Ammon's horn (tissue), 1 donor: ENCODE data around the gene CNGA2.

Source experiments
- DNase-seq: peaks from one replicate; pipeline ENCODE4 v3.0.0-alpha.2; 2016; ENCODE audit warnings: low spot score

Gene CNGA2

GRCh38 chrX:151712253-151712652, 22.3 kb upstream of the CNGA2 start:
- DNase-seq, result no peak

- DNase-seq, result no peak
Observed at GRCh38 chrX:151713849-151714248, 20.7 kb upstream of the CNGA2 start.

- DNase-seq, result no peak
Observed at GRCh38 chrX:151714362-151714761, 20.2 kb upstream of the CNGA2 start.

GRCh38 chrX:151715752-151716151, 18.8 kb upstream of the CNGA2 start, which contains the start of gene FATE1:
FATE1 (plus strand) TSS chrX:151716035; CDS start chrX:151716120, 85 bp downstream.
- no peak for DNase-seq

GRCh38 chrX:151722241-151722846, 12.2 kb upstream of the CNGA2 start:
- DNase-seq, result no peak

- no peak for DNase-seq
Observed at GRCh38 chrX:151723156-151723760, 11.3 kb upstream of the CNGA2 start.

- DNase-seq, result no peak
Observed at GRCh38 chrX:151724563-151725337, 9.8 kb upstream of the CNGA2 start.

- DNase-seq, result no peak
Observed at GRCh38 chrX:151725338-151725614, 9.3 kb upstream of the CNGA2 start.

GRCh38 chrX:151726751-151727150, 7.8 kb upstream of the CNGA2 start:
- DNase-seq, result no peak

- no peak for DNase-seq
Observed at GRCh38 chrX:151727346-151727745, 7.2 kb upstream of the CNGA2 start.

- DNase-seq, result no peak
Observed at GRCh38 chrX:151729056-151729725, 5.4 kb upstream of the CNGA2 start.

GRCh38 chrX:151735219-151735618, 673 bp downstream of the CNGA2 start:
- DNase-seq, result no peak

- DNase-seq, result no peak
Observed at GRCh38 chrX:151736685-151737084, 2.1 kb downstream of the CNGA2 start.

GRCh38 chrX:151737494-151737893, 2.9 kb downstream of the CNGA2 start:
- no peak for DNase-seq

- DNase-seq, result no peak
Observed at GRCh38 chrX:151738751-151739150, 4.2 kb downstream of the CNGA2 start.

GRCh38 chrX:151741606-151742005, 7.1 kb downstream of the CNGA2 start:
- no peak for DNase-seq

GRCh38 chrX:151742311-151742710, 7.8 kb downstream of the CNGA2 start:
- DNase-seq, result no peak

- DNase-seq, result no peak
Observed at GRCh38 chrX:151743651-151744470, 9.3 kb downstream of the CNGA2 start.

GRCh38 chrX:151745651-151746050, 11.1 kb downstream of the CNGA2 start:
- DNase-seq, result no peak

- DNase-seq, result no peak
Observed at GRCh38 chrX:151746502-151746901, 12.0 kb downstream of the CNGA2 start.

GRCh38 chrX:151750511-151750910, 16.0 kb downstream of the CNGA2 start:
- DNase-seq, result no peak

GRCh38 chrX:151752847-151753246, 18.3 kb downstream of the CNGA2 start:
- DNase-seq, result no peak
